Measurements from ENCODE around the gene MTSS2.

Gene MTSS2

DNA sequence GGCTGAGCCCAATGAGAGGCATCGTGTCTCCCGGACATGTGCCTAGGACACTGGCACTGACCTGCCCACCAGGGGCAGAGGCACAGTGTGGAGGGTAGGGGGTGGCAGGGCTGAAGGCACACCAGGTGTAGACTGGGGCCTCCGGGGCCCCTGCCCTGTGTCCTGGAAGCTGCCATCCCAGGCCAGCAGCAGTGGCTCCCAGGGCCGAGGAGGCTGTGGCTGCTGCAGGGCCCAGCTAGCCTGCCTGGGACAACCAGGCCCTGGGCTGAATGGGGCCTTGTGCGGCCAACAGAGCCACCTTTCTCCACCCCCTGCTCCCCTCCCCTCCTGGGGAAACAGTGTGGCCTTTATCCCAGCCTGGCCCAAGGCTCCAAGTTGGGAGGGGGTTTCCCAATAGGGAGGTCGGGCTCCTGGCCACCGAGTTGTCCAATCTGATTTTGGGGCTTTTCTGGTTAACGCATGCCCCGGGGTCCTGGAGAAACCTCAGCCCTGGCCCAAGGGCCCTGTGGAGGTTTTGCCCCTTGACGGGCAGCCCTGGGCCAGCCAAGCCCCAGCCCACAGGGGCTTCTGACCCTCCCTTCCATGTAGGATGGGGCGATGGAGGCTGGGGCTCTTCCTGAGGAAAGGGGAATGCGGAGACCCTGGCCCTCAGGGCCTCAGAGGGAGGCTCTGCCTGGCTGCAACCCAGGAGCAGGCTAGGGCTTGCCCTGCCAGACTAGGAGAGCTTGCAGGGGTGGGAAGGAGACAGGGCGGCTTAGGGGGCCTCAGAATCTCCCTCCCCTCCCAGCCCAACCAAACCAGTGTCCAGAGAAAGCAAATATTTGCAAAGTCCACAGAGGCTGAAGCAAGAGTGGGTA lies 4.2 kb downstream of the MTSS2 start:
- Histone ChIP-seq H3K4me3 (ENCODE audit: low read length) (no peak overlapping the region), H3K9me3 (ENCODE audit: insufficient read depth, low read depth, low read length) (no peaks in the 10 kb centered on the region), H3K4me1 (ENCODE audit: insufficient read depth, low read length) (peaks cover 3% of the 10 kb centered on the region; the same call in 1 of the 2 replicates), H3K36me3 (ENCODE audit: insufficient read depth, low read length) (peaks cover 18% of the 10 kb centered on the region; the same call in 1 of the 2 replicates), H3K27ac (ENCODE audit: low read depth, low read length) (no peak overlapping the region), H3K9ac (ENCODE audit: low read depth, low read length) (no peak overlapping the region), H3K27me3 (ENCODE audit: insufficient read depth, low read length) (no peaks in the 10 kb centered on the region)
- 87% methylated on average over 12 of the region's 13 CpGs for WGBS

DNA sequence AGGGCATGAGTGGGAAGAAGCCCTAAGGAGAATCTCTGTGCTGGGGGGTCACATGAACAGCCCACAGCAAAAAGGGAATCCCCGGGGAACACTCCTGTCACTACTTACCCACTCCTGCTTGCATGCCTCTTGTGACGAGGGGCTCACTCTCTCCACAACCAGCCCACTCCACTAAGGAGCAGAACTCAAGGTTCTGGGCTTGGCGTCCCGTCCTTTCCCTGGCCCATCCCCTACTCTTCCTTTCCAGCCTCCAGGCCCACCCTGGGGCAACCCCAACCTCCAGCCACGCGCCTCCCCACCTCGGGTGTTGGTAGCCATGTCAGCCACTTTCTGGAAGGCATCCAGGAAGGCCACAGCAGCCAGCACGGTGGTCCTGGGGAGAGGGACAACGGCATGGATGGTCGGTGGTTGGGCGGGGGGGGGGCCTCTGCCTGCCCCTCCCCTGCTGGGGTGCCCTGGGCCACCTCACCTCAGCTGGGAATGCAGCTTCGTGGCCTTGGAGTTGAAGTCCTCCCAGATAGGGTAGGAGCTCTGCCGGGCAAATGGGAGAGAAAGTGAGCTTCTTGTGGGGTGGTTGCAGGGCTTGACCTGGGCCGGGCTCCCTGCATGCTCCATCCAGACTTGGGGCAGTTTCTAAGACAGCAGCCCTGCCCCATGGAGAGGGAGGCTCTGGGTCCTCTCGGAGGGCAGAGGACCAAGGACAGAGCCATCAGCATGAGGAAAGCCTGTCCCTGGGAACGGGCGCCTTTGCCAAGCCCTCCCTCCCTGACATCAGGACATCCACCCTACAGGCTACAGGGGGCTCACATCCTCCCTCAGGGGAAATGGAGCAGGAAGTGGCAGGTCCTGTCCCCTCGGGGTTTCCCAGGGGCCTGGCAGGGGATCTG lies 5.1 kb downstream of the MTSS2 start:
- no peak overlapping the region for H3K9ac ChIP-seq (ENCODE audit: low read depth, low read length)
- H3K27ac ChIP-seq (ENCODE audit: low read depth, low read length): no peak overlapping the region

DNA sequence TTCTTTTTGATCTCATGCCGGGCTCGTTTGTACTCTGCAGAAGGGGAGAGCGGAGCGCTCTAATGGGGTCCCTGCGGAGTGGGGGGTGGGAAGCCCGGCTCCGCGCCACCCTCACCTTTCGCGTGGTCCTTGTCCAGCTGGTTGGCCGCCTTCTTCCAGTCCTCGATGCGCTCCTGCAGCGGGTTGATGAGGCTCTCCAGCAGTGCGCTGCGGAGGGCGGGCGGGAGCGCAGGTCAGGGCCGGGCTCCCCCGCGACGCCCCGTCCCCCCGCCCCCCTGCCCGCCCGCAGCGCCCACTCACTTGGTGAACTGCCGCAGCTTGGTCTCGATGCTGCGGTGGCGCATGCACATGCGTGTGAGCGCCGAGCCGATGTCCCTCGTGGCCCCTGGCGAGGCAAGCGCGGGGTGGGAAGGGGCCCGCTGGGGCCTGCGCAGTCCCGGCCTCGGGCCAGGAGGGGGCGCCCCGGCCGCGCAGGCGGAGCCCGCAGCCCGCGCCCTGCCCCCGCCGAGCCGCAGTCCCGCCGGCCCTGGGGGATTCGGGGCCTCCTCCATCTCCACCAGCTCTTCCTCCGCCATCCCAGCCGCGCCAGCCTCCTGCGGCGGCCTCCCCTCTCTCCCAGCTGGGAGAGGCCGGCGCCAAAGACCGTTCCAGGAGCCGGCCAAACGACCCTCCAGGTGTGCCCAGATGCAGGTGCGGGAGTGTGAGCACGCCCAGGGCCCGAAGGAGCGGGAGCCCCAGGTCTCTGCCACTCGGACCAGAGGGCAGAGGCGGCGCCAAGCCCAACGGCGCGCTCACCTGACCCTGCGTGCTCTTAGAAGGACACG lies 6.0 kb downstream of the MTSS2 start:
- WGBS: 40% methylated on average over 80 of the region's 80 CpGs
- Histone ChIP-seq H3K9ac (ENCODE audit: low read depth, low read length) (no peak overlapping the region), H3K27me3 (ENCODE audit: insufficient read depth, low read length) (no peaks in the 10 kb centered on the region), H3K36me3 (ENCODE audit: insufficient read depth, low read length) (peaks cover 26% of the 10 kb centered on the region), H3K9me3 (ENCODE audit: insufficient read depth, low read depth, low read length) (no peaks in the 10 kb centered on the region), H3K4me3 (ENCODE audit: low read length) (peak overlapping the region; percentile 33), H3K27ac (ENCODE audit: low read depth, low read length) (no peak overlapping the region), H3K4me1 (ENCODE audit: insufficient read depth, low read length) (no peaks in the 10 kb centered on the region)

More for the DNA sequence above, 5.1 kb downstream of the MTSS2 start:
- H3K4me1 ChIP-seq (ENCODE audit: insufficient read depth, low read length): no peaks in the 10 kb centered on the region
- H3K9me3 ChIP-seq (ENCODE audit: insufficient read depth, low read depth, low read length): no peaks in the 10 kb centered on the region
- WGBS: 89% methylated on average over 18 of the region's 18 CpGs
- peaks cover 26% of the 10 kb centered on the region for H3K36me3 ChIP-seq (ENCODE audit: insufficient read depth, low read length)
- no peak overlapping the region for H3K4me3 ChIP-seq (ENCODE audit: low read length)
- no peaks in the 10 kb centered on the region for H3K27me3 ChIP-seq (ENCODE audit: insufficient read depth, low read length)

DNA sequence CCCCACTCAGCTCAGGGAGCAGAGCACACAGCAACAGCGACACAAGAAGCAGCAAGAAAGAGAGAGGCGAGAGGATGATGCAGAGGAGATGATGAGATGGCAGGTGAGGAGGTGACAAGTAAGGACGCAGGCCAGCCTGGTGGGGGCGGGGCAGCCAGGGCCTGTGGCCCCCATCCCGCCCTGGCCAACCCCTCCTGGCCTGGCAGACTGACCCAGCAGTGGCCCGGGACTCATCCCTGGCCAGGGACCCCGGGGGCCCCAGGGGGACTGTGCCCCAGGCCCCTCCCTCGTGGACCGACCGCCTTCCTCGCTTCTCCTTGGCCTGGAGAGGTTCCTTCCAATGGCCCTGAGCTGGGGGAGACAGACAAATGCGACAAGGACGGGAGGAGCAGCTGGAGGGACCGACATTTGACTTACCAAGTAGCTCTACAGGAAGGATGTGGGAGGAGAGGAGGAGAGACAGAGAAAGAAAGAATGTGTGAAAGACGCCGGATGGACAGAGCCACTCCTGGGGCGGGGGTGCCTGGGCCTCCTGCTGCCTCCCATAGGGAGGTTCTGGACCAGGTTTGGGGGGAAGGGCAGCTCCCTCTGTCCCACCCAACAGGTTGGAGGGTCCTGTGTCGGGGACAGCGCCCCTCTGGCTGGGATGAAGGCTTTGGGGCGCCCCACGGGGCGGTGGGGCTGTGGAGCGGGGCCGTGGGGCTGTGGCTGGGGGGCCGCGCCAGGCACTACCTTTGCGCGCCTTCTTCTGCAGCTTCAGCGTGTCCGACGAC lies 6.8 kb downstream of the MTSS2 start:
- Histone ChIP-seq H3K4me1 (ENCODE audit: insufficient read depth, low read length) (no peaks in the 10 kb centered on the region), H3K27me3 (ENCODE audit: insufficient read depth, low read length) (no peaks in the 10 kb centered on the region), H3K9me3 (ENCODE audit: insufficient read depth, low read depth, low read length) (no peaks in the 10 kb centered on the region), H3K9ac (ENCODE audit: low read depth, low read length) (no peak overlapping the region), H3K27ac (ENCODE audit: low read depth, low read length) (no peak overlapping the region), H3K36me3 (ENCODE audit: insufficient read depth, low read length) (peaks cover 29% of the 10 kb centered on the region), H3K4me3 (ENCODE audit: low read length) (no peak overlapping the region)
- 75% methylated on average over 31 of the region's 31 CpGs for WGBS

DNA sequence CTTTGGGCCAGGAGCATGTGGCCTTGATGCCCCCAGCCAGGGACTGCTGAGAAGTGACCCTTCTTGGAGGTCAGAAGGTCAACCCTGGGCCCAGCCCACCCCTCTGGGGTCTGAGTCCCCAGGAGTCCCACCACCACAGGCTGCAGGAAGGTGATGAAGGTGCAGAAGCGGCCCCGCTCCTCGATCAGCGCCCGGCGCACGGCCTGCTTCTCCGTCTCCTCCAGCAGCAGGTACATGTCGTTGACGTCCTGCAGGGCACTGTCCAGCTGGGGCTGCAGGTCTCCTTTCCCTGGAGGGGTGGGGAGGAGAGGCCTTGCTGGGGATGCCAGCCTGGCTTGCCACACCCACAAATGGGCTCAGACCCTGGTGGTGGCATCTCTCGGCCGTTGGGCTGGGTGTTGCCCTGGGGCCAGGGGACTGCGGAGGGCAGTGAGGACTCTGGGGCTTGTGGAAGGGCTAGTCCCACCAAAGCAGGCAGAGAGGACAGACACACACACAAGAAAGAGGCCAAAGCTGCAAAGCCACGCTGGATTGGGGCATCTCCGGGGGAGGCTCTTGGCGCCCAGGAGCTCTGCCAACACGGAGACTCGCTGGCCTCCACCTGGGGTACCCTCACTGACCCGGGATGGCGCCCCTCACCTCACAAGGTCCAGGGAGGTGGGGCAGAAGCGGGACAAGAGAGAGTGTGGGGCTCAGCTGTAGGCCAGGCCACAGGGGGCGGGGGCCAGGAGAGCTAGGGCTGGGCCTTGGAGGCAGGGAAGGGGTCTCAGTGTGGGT lies 7.5 kb downstream of the MTSS2 start:
- 95% methylated on average over 22 of the region's 22 CpGs for WGBS
- Histone ChIP-seq H3K4me3 (ENCODE audit: low read length) (no peak overlapping the region), H3K9me3 (ENCODE audit: insufficient read depth, low read depth, low read length) (no peaks in the 10 kb centered on the region), H3K27ac (ENCODE audit: low read depth, low read length) (no peak overlapping the region), H3K27me3 (ENCODE audit: insufficient read depth, low read length) (no peaks in the 10 kb centered on the region), H3K9ac (ENCODE audit: low read depth, low read length) (no peak overlapping the region), H3K36me3 (ENCODE audit: insufficient read depth, low read length) (peaks cover 36% of the 10 kb centered on the region), H3K4me1 (ENCODE audit: insufficient read depth, low read length) (no peaks in the 10 kb centered on the region)

DNA sequence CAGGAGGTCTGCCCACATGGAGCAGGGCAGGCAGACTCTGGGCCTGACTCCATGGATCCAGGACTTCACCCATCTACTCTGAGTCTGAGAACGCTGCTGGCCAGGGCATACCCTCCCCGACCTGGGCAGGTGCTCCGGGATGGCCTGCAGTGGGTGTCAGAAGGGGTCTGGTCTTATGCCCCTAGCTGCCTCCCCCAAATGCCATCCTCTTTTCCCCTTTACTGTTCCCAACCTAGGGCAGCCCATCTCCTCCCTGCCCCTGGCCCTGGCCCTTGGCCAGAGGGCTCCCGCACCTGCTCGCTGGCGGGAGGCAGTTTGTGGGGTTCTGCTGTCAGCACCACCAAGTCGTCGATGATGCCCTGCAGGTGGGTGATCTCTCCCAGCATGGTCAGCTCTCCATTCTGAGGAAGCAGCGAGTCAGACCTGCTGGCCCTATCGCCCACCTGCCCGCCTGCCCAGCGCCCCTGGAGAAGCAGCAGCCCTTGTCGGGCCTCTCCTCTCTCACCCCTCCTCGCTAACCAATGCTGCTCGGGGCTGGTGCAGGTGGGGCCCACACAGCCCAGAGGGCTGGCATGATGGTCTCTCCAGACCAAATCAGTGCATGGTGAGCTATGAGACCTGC lies 8.2 kb downstream of the MTSS2 start:
- no peak overlapping the region for H3K9ac ChIP-seq (ENCODE audit: low read depth, low read length)
- 95% methylated on average over 15 of the region's 15 CpGs for WGBS
- no peaks in the 10 kb centered on the region for H3K9me3 ChIP-seq (ENCODE audit: insufficient read depth, low read depth, low read length)
- no peak overlapping the region for H3K27ac ChIP-seq (ENCODE audit: low read depth, low read length)
- H3K4me3 ChIP-seq (ENCODE audit: low read length): no peak overlapping the region
- H3K27me3 ChIP-seq (ENCODE audit: insufficient read depth, low read length): no peaks in the 10 kb centered on the region
- peaks cover 43% of the 10 kb centered on the region for H3K36me3 ChIP-seq (ENCODE audit: insufficient read depth, low read length)
- H3K4me1 ChIP-seq (ENCODE audit: insufficient read depth, low read length): no peaks in the 10 kb centered on the region

DNA sequence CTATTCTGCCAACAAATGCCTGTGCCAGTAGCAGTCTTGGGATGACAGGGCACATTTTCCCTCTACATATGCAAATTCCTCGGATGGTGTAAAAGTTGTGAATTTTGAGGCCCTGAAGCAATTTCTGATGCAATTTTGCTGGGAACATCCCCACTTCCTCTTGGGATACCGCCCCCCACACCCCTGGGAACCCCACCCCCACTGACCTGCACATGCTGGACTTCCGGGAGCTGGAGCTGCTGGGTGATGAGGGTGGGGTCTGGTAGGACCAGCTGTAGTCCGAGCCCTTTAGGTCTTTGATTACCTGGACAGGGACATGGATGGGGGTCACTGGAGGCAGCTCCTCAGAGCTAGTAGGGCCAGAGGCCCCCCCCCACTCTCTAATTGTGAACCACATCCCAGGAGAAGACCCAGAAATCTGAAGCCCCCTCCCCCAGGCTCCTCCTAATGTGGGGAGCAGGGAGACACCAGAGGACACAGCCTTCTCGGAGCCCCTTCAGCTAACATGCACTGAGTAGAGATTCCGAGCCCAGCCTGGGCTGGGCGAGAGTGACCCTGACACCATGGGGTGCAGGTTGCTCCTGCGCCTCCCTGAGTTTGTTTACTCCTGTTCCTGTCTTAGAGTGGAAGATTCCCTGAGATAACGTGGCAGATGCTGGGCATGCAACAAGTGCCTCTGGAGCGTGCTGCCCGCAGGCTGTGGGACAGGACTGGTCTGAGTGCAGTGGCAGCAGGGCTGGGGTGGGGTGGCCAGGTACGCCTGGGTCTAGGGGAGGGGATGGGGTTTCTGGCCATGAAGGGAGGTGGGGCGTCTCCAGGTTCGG lies 9.0 kb downstream of the MTSS2 start:
- no peak overlapping the region for H3K9ac ChIP-seq (ENCODE audit: low read depth, low read length)
- H3K36me3 ChIP-seq (ENCODE audit: insufficient read depth, low read length): peaks cover 48% of the 10 kb centered on the region
- H3K9me3 ChIP-seq (ENCODE audit: insufficient read depth, low read depth, low read length): no peaks in the 10 kb centered on the region
- no peaks in the 10 kb centered on the region for H3K27me3 ChIP-seq (ENCODE audit: insufficient read depth, low read length)
- no peak overlapping the region for H3K4me3 ChIP-seq (ENCODE audit: low read length)
- 96% methylated on average over 13 of the region's 14 CpGs for WGBS
- no peaks in the 10 kb centered on the region for H3K4me1 ChIP-seq (ENCODE audit: insufficient read depth, low read length)
- H3K27ac ChIP-seq (ENCODE audit: low read depth, low read length): no peak overlapping the region

DNA sequence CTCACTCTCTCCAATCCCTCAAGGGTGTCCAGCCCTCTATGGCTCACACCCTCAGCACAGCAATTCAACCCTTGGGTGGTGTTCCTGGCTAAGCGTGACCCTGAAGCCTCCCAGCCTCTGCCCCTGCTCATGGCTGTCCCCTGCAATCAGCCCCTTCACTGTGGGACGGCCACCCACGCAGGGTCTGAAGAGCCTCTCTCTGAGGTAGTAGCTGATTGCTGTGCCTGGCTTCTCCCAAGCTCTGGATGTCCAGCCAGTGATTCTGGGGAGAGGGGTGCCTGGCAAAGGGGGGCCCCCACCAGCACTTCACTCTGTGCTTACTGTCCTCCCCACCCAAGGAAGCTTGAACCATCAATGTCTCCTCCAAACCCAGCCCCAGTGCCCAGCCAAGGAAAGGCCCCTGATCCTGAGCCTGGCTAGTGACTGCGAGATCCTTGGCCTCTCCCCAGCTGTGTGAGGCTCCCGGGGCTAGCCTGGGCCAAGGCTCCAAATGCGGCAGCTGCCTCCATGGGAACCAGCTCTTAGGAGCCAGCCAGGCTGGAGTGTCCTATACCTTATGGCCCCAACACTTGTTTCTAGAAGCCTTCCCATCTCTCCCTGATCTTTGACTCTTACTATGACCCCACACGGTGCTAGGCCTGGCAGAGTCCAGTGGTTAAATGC lies 9.9 kb downstream of the MTSS2 start:
- Histone ChIP-seq H3K4me3 (ENCODE audit: low read length) (no peak overlapping the region), H3K36me3 (ENCODE audit: insufficient read depth, low read length) (peaks cover 55% of the 10 kb centered on the region), H3K27me3 (ENCODE audit: insufficient read depth, low read length) (no peaks in the 10 kb centered on the region), H3K27ac (ENCODE audit: low read depth, low read length) (no peak overlapping the region), H3K9me3 (ENCODE audit: insufficient read depth, low read depth, low read length) (no peaks in the 10 kb centered on the region), H3K4me1 (ENCODE audit: insufficient read depth, low read length) (no peaks in the 10 kb centered on the region), H3K9ac (ENCODE audit: low read depth, low read length) (no peak overlapping the region; the same call in 1 of the 2 replicates)
- 93% methylated on average over 7 of the region's 7 CpGs for WGBS

Data from HUES64 (cell line).